ENCODE measurements around the gene GCK. TPM values are rescaled to one million over a fixed set of nuclear protein-coding genes. Genes with fewer than 3 reads are reported as not detected.

GCK gene
- total RNA-seq, 3 donors from 2014 or later: 0.48 to 1.6 TPM; not detected in 1

GRCh38 chr7:44124822-44125202, 64.4 kb downstream of the GCK start:
- no peak for DNase-seq (ENCODE audit: low spot score in 2 of 2)
- H3K27me3 ChIP-seq: no peaks in the 10 kb centered on the region
- H3K27ac ChIP-seq: no peak overlapping the region
- no peak for TF ChIP-seq CTCF (IDR thresholded peaks at IDR 0.05)
- TF ChIP-seq POLR2A (IDR thresholded peaks at IDR 0.05): no peak
- no peak overlapping the region for H3K4me3 ChIP-seq
- no peaks in the 10 kb centered on the region for H3K36me3 ChIP-seq
- peaks cover 0 to 4% of the 10 kb centered on the region in 2 donors for H3K4me1 ChIP-seq
- no peaks in the 10 kb centered on the region for H3K9me3 ChIP-seq
- intact Hi-C loops (cut with DNase I; ENCODE audit: low total_unique reads): no loop called here

- intact Hi-C loops (cut with DNase I; ENCODE audit: low total_unique reads): no loop called here
- TF ChIP-seq POLR2AphosphoS5 (IDR thresholded peaks at IDR 0.05) (peak; percentile 28 to 43 (median 37)), CTCF (IDR thresholded peaks at IDR 0.05) (peak in 1 of 3 donors; percentile 23), POLR2A (IDR thresholded peaks at IDR 0.05) (peak; percentile 16)
Observed at GRCh38 chr7:44123190-44124003, 65.8 kb downstream of the GCK start, which contains the start of gene POLD2. POLD2 (minus strand) TSS chr7:44123548; CDS start chr7:44122053, 1,495 bp downstream.

GRCh38 chr7:44122529-44122928, 66.7 kb downstream of the GCK start:
- no peaks in the 10 kb centered on the region for H3K27me3 ChIP-seq
- peak overlapping the region in 1 of 2 donors; percentile 81 for H3K27ac ChIP-seq
- peaks cover 0 to 4% of the 10 kb centered on the region in 2 donors for H3K4me1 ChIP-seq
- no peak for TF ChIP-seq POLR2AphosphoS5 (IDR thresholded peaks at IDR 0.05)
- TF ChIP-seq CTCF (IDR thresholded peaks at IDR 0.05): no peak
- no peak for TF ChIP-seq POLR2A (IDR thresholded peaks at IDR 0.05)
- peak overlapping the region; percentile 56 to 81 (median 81) for H3K4me3 ChIP-seq
- intact Hi-C loops (cut with DNase I; ENCODE audit: low total_unique reads): no loop called here
- no peaks in the 10 kb centered on the region for H3K9me3 ChIP-seq
- H3K36me3 ChIP-seq: no peaks in the 10 kb centered on the region
- no peak for DNase-seq (ENCODE audit: low spot score in 2 of 2)

More at GRCh38 chr7:44123190-44124003, 65.8 kb downstream of the GCK start, which contains the start of gene POLD2:
- no peaks in the 10 kb centered on the region for H3K27me3 ChIP-seq
- H3K27ac ChIP-seq: peak within 1 kb of the TSS; percentile 76 to 81
- peak within 1 kb of the TSS; percentile 56 to 81 (median 81) for H3K4me3 ChIP-seq
- peaks cover 0 to 4% of the 10 kb centered on the region in 2 donors for H3K4me1 ChIP-seq
- H3K9me3 ChIP-seq: no peaks in the 10 kb centered on the region
- peak; percentile 96 to 97 for DNase-seq (ENCODE audit: low spot score in 2 of 2)
- H3K36me3 ChIP-seq: no peaks in the 10 kb centered on the region

GRCh38 chr7:44121761-44122420, 67.3 kb downstream of the GCK start:
- H3K4me1 ChIP-seq: peaks cover 0 to 4% of the 10 kb centered on the region in 2 donors
- no peak overlapping the region for H3K27ac ChIP-seq
- H3K27me3 ChIP-seq: no peaks in the 10 kb centered on the region
- DNase-seq (ENCODE audit: low spot score in 2 of 2): no peak
- H3K4me3 ChIP-seq: no peak overlapping the region
- intact Hi-C loops (cut with DNase I; ENCODE audit: low total_unique reads): no loop called here
- H3K36me3 ChIP-seq: no peaks in the 10 kb centered on the region
- TF ChIP-seq POLR2AphosphoS5 (IDR thresholded peaks at IDR 0.05): no peak
- no peak for TF ChIP-seq CTCF (IDR thresholded peaks at IDR 0.05)
- no peak for TF ChIP-seq POLR2A (IDR thresholded peaks at IDR 0.05)
- no peaks in the 10 kb centered on the region for H3K9me3 ChIP-seq

GRCh38 chr7:44120395-44120794, 68.8 kb downstream of the GCK start:
- no peak overlapping the region for H3K4me3 ChIP-seq
- H3K9me3 ChIP-seq: no peaks in the 10 kb centered on the region
- no peaks in the 10 kb centered on the region for H3K27me3 ChIP-seq
- no peak for DNase-seq (ENCODE audit: low spot score in 2 of 2)
- no peak overlapping the region for H3K27ac ChIP-seq
- intact Hi-C loops (cut with DNase I; ENCODE audit: low total_unique reads): no loop called here
- H3K36me3 ChIP-seq: no peaks in the 10 kb centered on the region
- H3K4me1 ChIP-seq: peaks cover 0 to 4% of the 10 kb centered on the region in 2 donors
- no peak for TF ChIP-seq CTCF (IDR thresholded peaks at IDR 0.05)
- no peak for TF ChIP-seq POLR2A (IDR thresholded peaks at IDR 0.05)
- no peak for TF ChIP-seq POLR2AphosphoS5 (IDR thresholded peaks at IDR 0.05)

Measured in breast epithelium (tissue), 4 donors.